ENCODE data around the gene AOC3. TPM values are rescaled to one million over a fixed set of nuclear protein-coding genes. Genes with fewer than 3 reads are reported as not detected.
"Not testable (repeated sequence)": the region's sequence is repeated elsewhere in the genome, so short reads cannot be mapped to it uniquely, and the experiment has no call there.

AOC3 gene
- total RNA-seq, 1 donor from 2014 or later, result 0.26 TPM

DNA sequence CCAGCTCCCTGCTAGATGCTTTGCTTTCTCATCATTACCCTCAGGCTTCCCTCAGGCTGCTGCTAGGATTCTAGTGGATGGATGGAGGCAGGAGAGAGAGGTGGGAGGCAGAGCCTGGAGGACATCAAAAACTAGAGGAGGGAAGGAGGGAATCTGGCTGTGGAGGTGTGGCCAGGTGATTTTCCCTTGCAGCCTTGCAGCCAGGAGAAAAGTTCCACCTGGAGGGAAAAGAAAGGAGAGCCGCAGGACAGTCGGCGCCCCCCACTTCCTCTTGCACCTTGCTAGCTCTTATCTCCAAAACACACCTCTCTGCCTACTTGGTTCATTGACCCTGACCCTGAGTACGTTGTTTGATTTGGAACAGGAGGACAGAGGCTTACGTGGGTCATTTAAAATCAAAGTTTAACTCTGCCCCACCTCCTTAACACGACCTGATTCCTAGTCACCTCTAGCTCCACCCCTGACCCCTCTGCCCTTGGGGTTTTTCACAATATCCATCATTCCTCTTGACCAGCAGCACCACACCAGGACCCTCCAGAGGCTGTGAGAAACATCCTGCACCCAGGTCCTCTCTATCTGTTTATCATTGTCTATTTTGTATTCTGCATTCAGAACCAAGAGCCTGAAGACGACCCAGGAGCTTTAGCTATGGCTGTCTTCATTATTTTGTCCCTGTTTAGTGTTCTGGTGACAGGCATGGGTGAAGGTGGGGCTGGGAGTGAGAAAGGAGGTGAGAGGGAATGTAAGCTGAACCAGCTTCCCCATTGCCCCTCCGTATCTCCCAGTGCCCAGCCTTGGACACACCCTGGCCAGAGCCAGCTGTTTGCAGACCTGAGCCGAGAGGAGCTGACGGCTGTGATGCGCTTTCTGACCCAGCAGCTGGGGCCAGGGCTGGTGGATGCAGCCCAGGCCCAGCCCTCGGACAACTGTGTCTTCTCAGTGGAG, 15.9 kb downstream of the AOC3 start:
- FAIRE-seq (no peak), DNase-seq (ENCODE audit: low read depth) (no peak)
- Histone ChIP-seq H3K27me3 (ENCODE audit: control insufficient read depth, insufficient read depth, low read length) (no peaks in the 10 kb centered on the region), H3K4me3 (ENCODE audit: low read depth, low read length) (no peak overlapping the region), H3K36me3 (ENCODE audit: control insufficient read depth, insufficient read depth, low read length) (no peaks in the 10 kb centered on the region)
- TF ChIP-seq, protein P1, sequence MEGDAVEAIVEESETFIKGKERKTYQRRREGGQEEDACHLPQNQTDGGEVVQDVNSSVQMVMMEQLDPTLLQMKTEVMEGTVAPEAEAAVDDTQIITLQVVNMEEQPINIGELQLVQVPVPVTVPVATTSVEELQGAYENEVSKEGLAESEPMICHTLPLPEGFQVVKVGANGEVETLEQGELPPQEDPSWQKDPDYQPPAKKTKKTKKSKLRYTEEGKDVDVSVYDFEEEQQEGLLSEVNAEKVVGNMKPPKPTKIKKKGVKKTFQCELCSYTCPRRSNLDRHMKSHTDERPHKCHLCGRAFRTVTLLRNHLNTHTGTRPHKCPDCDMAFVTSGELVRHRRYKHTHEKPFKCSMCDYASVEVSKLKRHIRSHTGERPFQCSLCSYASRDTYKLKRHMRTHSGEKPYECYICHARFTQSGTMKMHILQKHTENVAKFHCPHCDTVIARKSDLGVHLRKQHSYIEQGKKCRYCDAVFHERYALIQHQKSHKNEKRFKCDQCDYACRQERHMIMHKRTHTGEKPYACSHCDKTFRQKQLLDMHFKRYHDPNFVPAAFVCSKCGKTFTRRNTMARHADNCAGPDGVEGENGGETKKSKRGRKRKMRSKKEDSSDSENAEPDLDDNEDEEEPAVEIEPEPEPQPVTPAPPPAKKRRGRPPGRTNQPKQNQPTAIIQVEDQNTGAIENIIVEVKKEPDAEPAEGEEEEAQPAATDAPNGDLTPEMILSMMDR (IDR thresholded peaks at IDR 0.05; ENCODE audit: insufficient read depth, low read length, severe bottlenecking), result no peak

DNA sequence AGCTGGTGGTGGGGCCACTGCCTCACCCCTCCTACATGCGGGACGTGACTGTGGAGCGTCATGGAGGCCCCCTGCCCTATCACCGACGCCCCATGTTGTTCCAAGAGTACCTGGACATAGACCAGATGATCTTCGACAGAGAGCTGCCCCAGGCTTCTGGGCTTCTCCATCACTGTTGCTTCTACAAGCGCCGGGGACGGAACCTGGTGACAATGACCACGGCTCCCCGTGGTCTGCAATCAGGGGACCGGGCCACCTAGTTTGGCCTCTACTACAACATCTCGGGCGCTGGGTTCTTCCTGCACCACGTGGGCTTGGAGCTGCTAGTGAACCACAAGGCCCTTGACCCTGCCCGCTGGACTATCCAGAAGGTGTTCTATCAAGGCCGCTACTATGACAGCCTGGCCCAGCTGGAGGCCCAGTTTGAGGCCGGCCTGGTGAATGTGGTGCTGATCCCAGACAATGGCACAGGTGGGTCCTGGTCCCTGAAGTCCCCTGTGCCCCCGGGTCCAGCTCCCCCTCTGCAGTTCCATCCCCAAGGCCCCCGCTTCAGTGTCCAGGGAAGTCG, 16.8 kb downstream of the AOC3 start:
- FAIRE-seq, result peak; percentile 52
- not testable (repeated sequence) for H3K36me3 ChIP-seq (ENCODE audit: control insufficient read depth, insufficient read depth, low read length); H3K27me3 ChIP-seq (ENCODE audit: control insufficient read depth, insufficient read depth, low read length); H3K4me3 ChIP-seq (ENCODE audit: low read depth, low read length); DNase-seq (ENCODE audit: low read depth)

DNA sequence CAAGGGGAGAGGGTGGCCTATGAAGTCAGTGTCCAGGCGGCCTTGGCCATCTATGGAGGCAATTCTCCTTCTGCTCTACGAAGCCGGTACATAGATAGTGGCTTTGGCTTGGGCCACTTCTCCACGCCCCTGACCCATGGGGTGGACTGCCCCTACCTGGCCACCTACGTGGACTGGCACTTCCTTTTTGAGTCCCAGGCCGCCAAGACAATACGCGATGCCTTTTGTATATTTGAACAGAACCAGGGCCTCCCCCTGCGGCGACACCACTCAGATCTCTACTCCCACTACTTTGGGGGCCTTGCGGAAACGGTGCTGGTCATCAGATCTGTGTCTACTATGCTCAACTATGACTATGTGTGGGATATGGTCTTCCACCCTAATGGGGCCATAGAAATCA, 17.3 kb downstream of the AOC3 start:
- TF ChIP-seq, protein P1 (IDR thresholded peaks at IDR 0.05; ENCODE audit: insufficient read depth, low read length, severe bottlenecking), result no peak
- Histone ChIP-seq H3K27me3 (ENCODE audit: control insufficient read depth, insufficient read depth, low read length) (no peaks in the 10 kb centered on the region), H3K4me3 (ENCODE audit: low read depth, low read length) (no peak overlapping the region), H3K36me3 (ENCODE audit: control insufficient read depth, insufficient read depth, low read length) (no peaks in the 10 kb centered on the region)
- DNase-seq (ENCODE audit: low read depth) (no peak), FAIRE-seq (no peak)

DNA sequence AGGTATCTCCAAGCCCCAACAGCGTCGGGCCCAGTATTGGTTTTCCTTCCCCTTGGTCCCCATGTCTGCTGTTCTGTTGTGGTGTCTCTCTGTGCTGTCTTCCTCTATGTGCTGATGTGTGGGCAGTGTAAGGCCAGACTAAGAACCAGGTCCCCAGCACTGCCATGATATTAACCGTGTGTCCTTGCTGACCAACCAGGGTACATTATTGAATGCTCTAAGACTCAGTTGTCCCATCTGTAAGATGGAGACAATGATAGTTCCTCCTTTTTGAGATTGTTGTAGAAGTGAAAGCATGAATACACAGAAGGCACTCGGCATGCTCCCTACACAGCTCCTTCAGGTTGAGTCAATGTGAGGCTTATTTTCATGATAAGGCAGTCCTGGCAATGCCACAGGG, 20.6 kb downstream of the AOC3 start:
- TF ChIP-seq, protein P1 (IDR thresholded peaks at IDR 0.05; ENCODE audit: insufficient read depth, low read length, severe bottlenecking), result no peak
- no peak for DNase-seq (ENCODE audit: low read depth)
- FAIRE-seq, result no peak
- no peaks in the 10 kb centered on the region for H3K27me3 ChIP-seq (ENCODE audit: control insufficient read depth, insufficient read depth, low read length)
- no peak overlapping the region for H3K4me3 ChIP-seq (ENCODE audit: low read depth, low read length)
- no peaks in the 10 kb centered on the region for H3K36me3 ChIP-seq (ENCODE audit: control insufficient read depth, insufficient read depth, low read length)

DNA sequence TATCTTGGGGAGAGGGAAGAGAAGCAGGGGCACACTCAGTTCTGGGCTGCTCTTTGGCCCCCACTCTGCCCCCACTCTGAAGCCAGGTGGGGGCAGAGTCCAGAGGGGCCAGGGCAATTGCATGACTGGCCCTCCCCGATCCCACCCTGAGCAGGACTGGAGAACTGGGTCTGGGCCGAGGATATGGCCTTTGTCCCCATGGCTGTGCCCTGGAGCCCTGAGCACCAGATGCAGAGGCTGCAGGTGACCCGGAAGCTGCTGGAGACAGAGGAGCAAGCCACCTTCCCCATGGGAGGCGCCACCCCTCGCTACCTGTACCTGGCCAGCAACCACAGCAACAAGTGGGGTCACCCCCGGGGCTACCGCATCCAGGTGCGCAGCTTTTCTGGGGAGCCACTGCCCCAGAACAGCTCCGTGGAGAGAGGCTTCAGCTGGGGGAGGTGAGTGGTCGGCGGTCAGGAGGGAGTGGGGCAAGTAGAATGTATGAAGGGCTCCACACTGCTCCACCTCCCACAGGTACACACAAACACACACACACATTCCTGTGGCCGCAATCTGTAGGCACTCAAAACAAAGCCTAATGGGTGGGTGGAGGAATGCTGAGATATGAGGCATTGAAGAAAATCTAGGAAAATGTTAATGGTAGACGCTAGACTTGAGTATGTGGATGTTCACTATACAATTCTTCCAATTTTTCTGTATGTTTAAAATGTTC, 21.4 kb downstream of the AOC3 start:
- DNase-seq (ENCODE audit: low read depth) (no peak), FAIRE-seq (no peak)
- H3K4me3 ChIP-seq (ENCODE audit: low read depth, low read length), result no peak overlapping the region
- H3K27me3 ChIP-seq (ENCODE audit: control insufficient read depth, insufficient read depth, low read length), result no peaks in the 10 kb centered on the region
- H3K36me3 ChIP-seq (ENCODE audit: control insufficient read depth, insufficient read depth, low read length), result no peaks in the 10 kb centered on the region
- TF ChIP-seq, protein P1 (IDR thresholded peaks at IDR 0.05; ENCODE audit: insufficient read depth, low read length, severe bottlenecking), result no peak

DNA sequence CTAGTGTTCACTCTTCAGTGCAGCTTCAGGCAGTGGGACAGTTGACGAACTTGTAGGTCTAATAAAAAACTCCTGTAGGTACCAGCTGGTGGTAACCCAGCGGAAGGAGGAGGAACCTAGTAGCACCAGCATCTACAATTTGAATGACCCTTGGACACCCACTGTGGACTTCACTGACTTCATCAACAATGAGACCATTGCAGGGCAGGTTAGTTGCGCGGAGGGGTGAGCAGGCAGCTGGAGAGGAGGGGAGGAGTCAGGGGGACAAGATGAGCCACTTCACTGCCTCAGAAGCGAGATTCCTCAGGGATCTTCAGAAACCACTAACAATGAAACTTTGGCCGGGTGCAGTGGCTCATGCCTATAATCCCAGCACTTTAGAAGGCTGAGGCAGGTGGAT, 22.3 kb downstream of the AOC3 start:
- FAIRE-seq, result no peak
- Histone ChIP-seq H3K36me3 (ENCODE audit: control insufficient read depth, insufficient read depth, low read length) (no peaks in the 10 kb centered on the region), H3K4me3 (ENCODE audit: low read depth, low read length) (no peak overlapping the region), H3K27me3 (ENCODE audit: control insufficient read depth, insufficient read depth, low read length) (no peaks in the 10 kb centered on the region)
- DNase-seq (ENCODE audit: low read depth), result no peak
- TF ChIP-seq, protein P1 (IDR thresholded peaks at IDR 0.05; ENCODE audit: insufficient read depth, low read length, severe bottlenecking), result no peak

DNA sequence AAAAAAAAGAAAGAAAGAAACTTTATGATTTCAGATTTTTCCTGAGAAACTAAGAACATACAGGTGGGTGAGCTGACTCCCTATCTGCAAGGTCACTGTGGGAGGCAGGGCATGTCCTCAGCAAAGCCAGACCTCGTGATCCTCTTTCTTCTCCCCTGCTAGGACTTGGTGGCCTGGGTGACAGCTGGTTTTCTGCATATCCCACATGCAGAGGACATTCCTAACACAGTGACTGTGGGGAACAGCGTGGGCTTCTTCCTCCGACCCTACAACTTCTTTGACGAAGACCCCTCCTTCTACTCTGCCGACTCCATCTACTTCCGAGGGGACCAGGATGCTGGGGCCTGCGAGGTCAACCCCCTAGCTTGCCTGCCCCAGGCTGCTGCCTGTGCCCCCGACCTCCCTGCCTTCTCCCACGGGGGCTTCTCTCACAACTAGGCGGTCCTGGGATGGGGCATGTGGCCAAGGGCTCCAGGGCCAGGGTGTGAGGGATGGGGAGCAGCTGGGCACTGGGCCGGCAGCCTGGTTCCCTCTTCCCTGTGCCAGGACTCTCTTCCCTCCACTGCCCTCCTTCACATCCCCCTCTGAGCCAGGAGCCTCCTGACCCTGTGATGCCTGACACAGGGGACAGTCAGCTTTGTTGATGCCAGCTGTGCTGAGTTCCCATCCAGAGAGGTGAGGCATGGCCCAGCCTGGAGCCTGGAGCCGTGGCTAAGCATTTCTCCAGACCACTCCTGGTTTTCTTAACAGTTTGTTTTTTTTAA, 23.1 kb downstream of the AOC3 start:
- not testable (repeated sequence) for H3K27me3 ChIP-seq (ENCODE audit: control insufficient read depth, insufficient read depth, low read length); H3K4me3 ChIP-seq (ENCODE audit: low read depth, low read length); H3K36me3 ChIP-seq (ENCODE audit: control insufficient read depth, insufficient read depth, low read length); DNase-seq (ENCODE audit: low read depth)
- peak; percentile 55 for FAIRE-seq
